ENCODE data around the gene KIF22.

DNA sequence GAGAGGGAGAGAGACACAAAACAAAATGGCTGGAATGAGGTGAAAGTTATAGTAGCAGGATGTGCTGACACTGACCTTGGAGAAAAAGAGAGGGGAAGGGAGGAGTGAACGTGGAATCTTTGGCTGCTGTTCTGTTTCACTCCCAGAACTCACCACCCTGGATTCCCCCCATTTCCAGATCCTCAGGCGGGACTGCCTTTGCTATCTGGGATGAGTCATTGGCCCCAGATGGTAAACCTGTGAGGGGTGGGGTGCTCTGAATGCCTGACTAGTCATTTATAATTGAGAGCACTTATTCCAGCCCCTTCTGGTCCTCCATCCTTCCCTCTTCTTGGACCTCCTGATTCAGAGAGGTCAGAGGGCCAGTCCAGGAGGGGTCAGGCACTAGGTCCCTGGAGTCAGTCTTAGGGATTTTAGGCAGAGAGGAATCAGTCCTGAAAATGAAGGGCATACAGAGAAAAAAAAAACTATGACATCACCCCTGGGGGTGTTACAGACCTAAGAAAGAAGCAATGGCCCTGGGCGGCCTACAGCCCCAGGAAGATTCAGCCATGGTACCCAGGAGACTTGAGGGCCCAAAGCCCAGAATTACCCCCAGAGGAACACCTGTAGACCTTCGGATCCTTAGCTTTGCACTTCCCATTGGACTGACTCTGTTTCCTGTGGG lies 14.7 kb upstream of the KIF22 start:
- no peak for TF ChIP-seq ZBTB12 (CRISPR knock-in tag; IDR thresholded peaks at IDR 0.05)
- TF ChIP-seq RUNX1 (IDR thresholded peaks at IDR 0.05; ENCODE audit: low read depth) = no peak
- no peak for TF ChIP-seq ZNF175 (CRISPR knock-in tag; IDR thresholded peaks at IDR 0.05; ENCODE audit: low read depth)
- TF ChIP-seq BHLHE40 (IDR thresholded peaks at IDR 0.05; ENCODE audit: low read length) = no peak
- TF ChIP-seq ZNF274 (IDR thresholded peaks at IDR 0.05; ENCODE audit: borderline replicate concordance, low read depth, low read length) = no peak
- TF ChIP-seq HDAC2 (IDR thresholded peaks at IDR 0.05) = no peak
- no peak for TF ChIP-seq NFE2 (IDR thresholded peaks at IDR 0.05; ENCODE audit: low read depth)
- TF ChIP-seq, protein P1, sequence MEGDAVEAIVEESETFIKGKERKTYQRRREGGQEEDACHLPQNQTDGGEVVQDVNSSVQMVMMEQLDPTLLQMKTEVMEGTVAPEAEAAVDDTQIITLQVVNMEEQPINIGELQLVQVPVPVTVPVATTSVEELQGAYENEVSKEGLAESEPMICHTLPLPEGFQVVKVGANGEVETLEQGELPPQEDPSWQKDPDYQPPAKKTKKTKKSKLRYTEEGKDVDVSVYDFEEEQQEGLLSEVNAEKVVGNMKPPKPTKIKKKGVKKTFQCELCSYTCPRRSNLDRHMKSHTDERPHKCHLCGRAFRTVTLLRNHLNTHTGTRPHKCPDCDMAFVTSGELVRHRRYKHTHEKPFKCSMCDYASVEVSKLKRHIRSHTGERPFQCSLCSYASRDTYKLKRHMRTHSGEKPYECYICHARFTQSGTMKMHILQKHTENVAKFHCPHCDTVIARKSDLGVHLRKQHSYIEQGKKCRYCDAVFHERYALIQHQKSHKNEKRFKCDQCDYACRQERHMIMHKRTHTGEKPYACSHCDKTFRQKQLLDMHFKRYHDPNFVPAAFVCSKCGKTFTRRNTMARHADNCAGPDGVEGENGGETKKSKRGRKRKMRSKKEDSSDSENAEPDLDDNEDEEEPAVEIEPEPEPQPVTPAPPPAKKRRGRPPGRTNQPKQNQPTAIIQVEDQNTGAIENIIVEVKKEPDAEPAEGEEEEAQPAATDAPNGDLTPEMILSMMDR (IDR thresholded peaks at IDR 0.05 in 2 of 3, conservative IDR thresholded peaks at IDR 0.05 in 1 of 3; ENCODE audit: insufficient read depth in 2 of 3, low read depth in 1 of 3, low read length in 3 of 3) = no peak

Measured in K562 (cell line).